ENCODE measurements around the gene ANKDD1A. TPM values are rescaled to one million over a fixed set of nuclear protein-coding genes. Genes with fewer than 3 reads are reported as not detected.

ANKDD1A gene
- total RNA-seq, 1 donor from 2014 or later = 6.9 TPM

- H3K9me3 Mint-ChIP-seq (ENCODE audit: unreplicated experiment) = no peaks in the 10 kb centered on the region
- H3K27ac Mint-ChIP-seq (ENCODE audit: unreplicated experiment) = no peak overlapping the region
- TF ChIP-seq, protein P1, sequence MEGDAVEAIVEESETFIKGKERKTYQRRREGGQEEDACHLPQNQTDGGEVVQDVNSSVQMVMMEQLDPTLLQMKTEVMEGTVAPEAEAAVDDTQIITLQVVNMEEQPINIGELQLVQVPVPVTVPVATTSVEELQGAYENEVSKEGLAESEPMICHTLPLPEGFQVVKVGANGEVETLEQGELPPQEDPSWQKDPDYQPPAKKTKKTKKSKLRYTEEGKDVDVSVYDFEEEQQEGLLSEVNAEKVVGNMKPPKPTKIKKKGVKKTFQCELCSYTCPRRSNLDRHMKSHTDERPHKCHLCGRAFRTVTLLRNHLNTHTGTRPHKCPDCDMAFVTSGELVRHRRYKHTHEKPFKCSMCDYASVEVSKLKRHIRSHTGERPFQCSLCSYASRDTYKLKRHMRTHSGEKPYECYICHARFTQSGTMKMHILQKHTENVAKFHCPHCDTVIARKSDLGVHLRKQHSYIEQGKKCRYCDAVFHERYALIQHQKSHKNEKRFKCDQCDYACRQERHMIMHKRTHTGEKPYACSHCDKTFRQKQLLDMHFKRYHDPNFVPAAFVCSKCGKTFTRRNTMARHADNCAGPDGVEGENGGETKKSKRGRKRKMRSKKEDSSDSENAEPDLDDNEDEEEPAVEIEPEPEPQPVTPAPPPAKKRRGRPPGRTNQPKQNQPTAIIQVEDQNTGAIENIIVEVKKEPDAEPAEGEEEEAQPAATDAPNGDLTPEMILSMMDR (IDR thresholded peaks at IDR 0.05; ENCODE audit: unreplicated experiment) = no peak
- H3K27me3 Mint-ChIP-seq (ENCODE audit: unreplicated experiment) = no peaks in the 10 kb centered on the region
- H3K4me1 Mint-ChIP-seq (ENCODE audit: unreplicated experiment) = no peaks in the 10 kb centered on the region
- peaks cover 3% of the 10 kb centered on the region for H3K36me3 Mint-ChIP-seq (ENCODE audit: low read depth, unreplicated experiment)
- no peak overlapping the region for H3K4me3 Mint-ChIP-seq (ENCODE audit: unreplicated experiment)
- no peak for DNase-seq (ENCODE audit: low spot score)
Measured at GRCh38 chr15:65006876-65007275, 95.2 kb downstream of the ANKDD1A start.

Other genes with a start within 250 kb of the ANKDD1A start
- 24.0 TPM for gene RBPMS2, start 136.3 kb upstream of the ANKDD1A start, total RNA-seq (ENCODE audit: unreplicated experiment)
- gene PIF1, start 86.3 kb upstream of the ANKDD1A start, total RNA-seq (ENCODE audit: unreplicated experiment) = 4.8 TPM
- 33.4 TPM for gene PLEKHO2, start 70.0 kb upstream of the ANKDD1A start, total RNA-seq (ENCODE audit: unreplicated experiment)
- 59.9 TPM for gene SPG21, start 78.0 kb downstream of the ANKDD1A start, total RNA-seq (ENCODE audit: unreplicated experiment)
- gene MTFMT, start 117.7 kb downstream of the ANKDD1A start, total RNA-seq (ENCODE audit: unreplicated experiment) = 10.6 TPM
- not detected for gene SLC51B, start 133.5 kb downstream of the ANKDD1A start, total RNA-seq (ENCODE audit: unreplicated experiment)
- gene RASL12, start 156.1 kb downstream of the ANKDD1A start, total RNA-seq (ENCODE audit: unreplicated experiment) = 0.69 TPM
- gene KBTBD13, start 164.8 kb downstream of the ANKDD1A start, total RNA-seq (ENCODE audit: unreplicated experiment) = not detected
- gene UBAP1L, start 203.3 kb downstream of the ANKDD1A start, total RNA-seq (ENCODE audit: unreplicated experiment) = 1.8 TPM
- gene PDCD7, start 221.9 kb downstream of the ANKDD1A start, total RNA-seq (ENCODE audit: unreplicated experiment) = 19.3 TPM